Right lobe of liver (tissue), 6 donors: ENCODE measurements around the gene RGPD5. TPM values are rescaled to one million over a fixed set of nuclear protein-coding genes. Genes with fewer than 3 reads are reported as not detected.
A peak's percentile ranks its signal among the peaks of the same experiment; 100 is the strongest.
"Not testable (repeated sequence)": the region's sequence is repeated elsewhere in the genome, so short reads cannot be mapped to it uniquely, and the experiment has no call there.

ENCODE experiments used
- ATAC-seq, 4 donors: fragments of 200-7000 bp; cut with Tn5 transposase; one replicate each; pipeline ENCODE4 v1.9.1; 2020; ENCODE audit warnings: mild to moderate bottlenecking in 4 of 4, moderate library complexity in 4 of 4
- DNase-seq, 3 donors: peaks; one replicate each; pipeline ENCODE4 v3.0.0-alpha.2; 2020
- H3K27ac ChIP-seq, 3 donors: fragments of 200-600 bp; one replicate each; pipeline ENCODE4 v1.8.0; 2022
- H3K27me3 ChIP-seq, 2 donors: fragments of 200-600 bp; one replicate each; pipeline ENCODE4 v1.8.0; 2022
- H3K36me3 ChIP-seq, 4 donors: fragments of 200-600 bp; sonication (generic) in 1 of 4; one replicate each; pipeline versions ENCODE4 v1.5.1 to v1.8.0; 2017 to 2022; ENCODE audit warnings: control low read depth in 1 of 4
- H3K4me1 ChIP-seq, 4 donors: fragments of 200-600 bp; sonication (generic) in 1 of 4; one replicate each; pipeline versions ENCODE4 v1.5.1 to v1.8.0; 2017 to 2022; ENCODE audit warnings: control low read depth in 1 of 4
- H3K4me3 ChIP-seq, 3 donors: fragments of 200-600 bp; one replicate each; pipeline ENCODE4 v1.8.0; 2022
- H3K9me3 ChIP-seq, 4 donors: fragments of 200-600 bp; sonication (generic) in 1 of 4; one replicate each; pipeline versions ENCODE4 v1.5.1 to v1.8.0; 2017 to 2022; ENCODE audit warnings: control low read depth in 1 of 4
- WGBS: methylation state at CpG from one replicate; pipeline ENCODE4 v1.1.6; 2018; ENCODE audit warnings: low coverage, low lambda C conversion rate; ENCODE audit not compliant: insufficient coverage; ENCODE audit errors: missing lambda C conversion rate; 5-methylcytosine and 5-hydroxymethylcytosine counted together
- intact Hi-C, 2 donors: fragments of 100-400 bp; cut with DNase I; formaldehyde crosslinking; loops; one replicate each; pipeline versions ENCODE4 v1.11.2 to v1.14.1; 2022
- long read RNA-seq: library from polyadenylated mRNA; unstranded; transcript quantifications from one replicate; pipeline ENCODE4 v2.0.0, GENCODE V29; 2019
- total RNA-seq, 6 experiments: library from RNA; depleted of rRNA in 2 of 6; stranded (reverse); fragments of >200 nt in 2 of 6; fragmentation: NEBNext Ultra II Directional in 3 of 6; extraction: Animal tissue kit (Norgen Biotek cat#: 25700) in 3 of 6; gene quantifications; one replicate each; pipeline versions ENCODE4 v1.1.0 to v1.2.4, GENCODE V29; 2016 to 2023
- donor health status: DM: no; HTN: yes; CAD: no.
- donor health status: DM: no; HTN: no; CAD: no.
- donor health status: DM: no; HTN: no; CAD: no.
- donor health status: DM: no; HTN: yes; CAD: no.
- donor health status: DM: no; HTN: yes; CAD: no.

RGPD5 gene
- 10 to 100 TPM in 4 of 6 experiments, 1 to 10 TPM in 2; 7.1 to 25.9 (median 18.4) TPM for total RNA-seq
- long read RNA-seq: 0 reads

GRCh38 chr2:109794074-109794737 lies at the start of gene RGPD5:
TSS of gene RGPD5 (plus strand) at chr2:109794305. CDS start at chr2:109794466, 161 bp downstream.
- peak; percentile 100 for ATAC-seq
- WGBS: no CpG with 5 or more reads among the region's 77 CpGs
- peak in 1 of 3 donors; percentile 8 for DNase-seq
- H3K9me3 ChIP-seq, H3K27ac ChIP-seq, H3K4me3 ChIP-seq, H3K36me3 ChIP-seq, intact Hi-C loops, H3K27me3 ChIP-seq, H3K4me1 ChIP-seq: not testable (repeated sequence)

- H3K4me1 ChIP-seq, DNase-seq, H3K9me3 ChIP-seq, H3K27me3 ChIP-seq, intact Hi-C loops, H3K36me3 ChIP-seq, H3K27ac ChIP-seq, H3K4me3 ChIP-seq, ATAC-seq: not testable (repeated sequence)
- WGBS: no CpG with 5 or more reads among the region's 6 CpGs
Measured at GRCh38 chr2:109751572-109751971, 42.5 kb upstream of the RGPD5 start.

GRCh38 chr2:109757163-109757824 lies 36.8 kb upstream of the RGPD5 start:
- intact Hi-C loops, H3K27ac ChIP-seq, H3K36me3 ChIP-seq, ATAC-seq, H3K4me1 ChIP-seq, DNase-seq, H3K4me3 ChIP-seq, H3K9me3 ChIP-seq, H3K27me3 ChIP-seq: not testable (repeated sequence)
- no CpG with 5 or more reads among the region's 3 CpGs for WGBS

- intact Hi-C loops, H3K9me3 ChIP-seq, H3K4me3 ChIP-seq, DNase-seq, H3K27ac ChIP-seq, H3K36me3 ChIP-seq, H3K27me3 ChIP-seq, H3K4me1 ChIP-seq: not testable (repeated sequence)
- WGBS: no CpG with 5 or more reads among the region's 106 CpGs
- ATAC-seq: peak; percentile 62 to 79 (median 71)
Measured at GRCh38 chr2:109760265-109761042, 33.7 kb upstream of the RGPD5 start.

GRCh38 chr2:109761043-109761454 lies 33.1 kb upstream of the RGPD5 start:
- WGBS: no CpG with 5 or more reads among the region's 23 CpGs
- H3K9me3 ChIP-seq, intact Hi-C loops, H3K27me3 ChIP-seq, H3K4me1 ChIP-seq, DNase-seq, H3K27ac ChIP-seq, H3K36me3 ChIP-seq, H3K4me3 ChIP-seq: not testable (repeated sequence)
- ATAC-seq: peak; percentile 24 to 48 (median 38)

- H3K9me3 ChIP-seq, H3K27ac ChIP-seq, H3K4me3 ChIP-seq, H3K36me3 ChIP-seq, DNase-seq, intact Hi-C loops, H3K4me1 ChIP-seq, H3K27me3 ChIP-seq, ATAC-seq: not testable (repeated sequence)
- 100% methylated on average over 1 of the region's 5 CpGs for WGBS
Measured at GRCh38 chr2:109761976-109762375, 32.1 kb upstream of the RGPD5 start.

- 60% methylated on average over 1 of the region's 11 CpGs for WGBS
- H3K9me3 ChIP-seq, DNase-seq, intact Hi-C loops, ATAC-seq, H3K27ac ChIP-seq, H3K4me3 ChIP-seq, H3K27me3 ChIP-seq, H3K36me3 ChIP-seq, H3K4me1 ChIP-seq: not testable (repeated sequence)
Measured at GRCh38 chr2:109766074-109766473, 28.0 kb upstream of the RGPD5 start.

GRCh38 chr2:109766886-109767578 lies 27.1 kb upstream of the RGPD5 start:
- H3K36me3 ChIP-seq, ATAC-seq, H3K4me3 ChIP-seq, H3K27ac ChIP-seq, H3K4me1 ChIP-seq, H3K27me3 ChIP-seq, H3K9me3 ChIP-seq, intact Hi-C loops, DNase-seq: not testable (repeated sequence)
- WGBS: 91% methylated on average over 6 of the region's 8 CpGs

GRCh38 chr2:109768934-109769333 lies 25.2 kb upstream of the RGPD5 start:
- H3K4me3 ChIP-seq, H3K27me3 ChIP-seq, H3K27ac ChIP-seq, H3K4me1 ChIP-seq, ATAC-seq, H3K9me3 ChIP-seq, intact Hi-C loops, DNase-seq, H3K36me3 ChIP-seq: not testable (repeated sequence)
- WGBS: 94% methylated on average over 3 of the region's 10 CpGs

GRCh38 chr2:109779118-109779517 lies 15.0 kb upstream of the RGPD5 start:
- intact Hi-C loops, H3K4me1 ChIP-seq, H3K27ac ChIP-seq, H3K36me3 ChIP-seq, H3K4me3 ChIP-seq, DNase-seq, H3K27me3 ChIP-seq, H3K9me3 ChIP-seq, ATAC-seq: not testable (repeated sequence)
- no CpG with 5 or more reads among the region's 2 CpGs for WGBS
